Measurements from ENCODE around the gene ECPAS.

ECPAS gene

GRCh38 chr9:111484572-111484894, 350 bp upstream of the ECPAS start:
- Histone ChIP-seq H3K9me2 (replicated peaks; ENCODE audit: insufficient read depth, low read length) (no peaks in the 10 kb centered on the region), H3K27ac (ENCODE audit: low read depth, low read length) (peak overlapping the region; percentile 59), H3K4me3 (ENCODE audit: insufficient read depth, low read length, poor library complexity, severe bottlenecking) (peak overlapping the region; percentile 60), H3K9ac (ENCODE audit: low read length) (peak overlapping the region; percentile 69), H3K9me3 (ENCODE audit: insufficient read depth, low read length) (no peaks in the 10 kb centered on the region), H3F3A (ENCODE audit: insufficient read depth) (0 out of 2 replicates have a peak, but pooled peaks cover 8% of the 10 kb centered on the region), H3K79me2 (ENCODE audit: insufficient read depth, low read length) (peaks cover 28% of the 10 kb centered on the region), H4K20me1 (ENCODE audit: low read depth, low read length) (no peaks in the 10 kb centered on the region), H3K4me2 (ENCODE audit: low read depth, low read length, poor library complexity, severe bottlenecking) (peak overlapping the region; percentile 61), H2AFZ (ENCODE audit: low read depth, low read length, severe bottlenecking) (peak overlapping the region; percentile 81), H3K27me3 (ENCODE audit: low read length) (no peaks in the 10 kb centered on the region), H3K36me3 (ENCODE audit: low read length) (no peaks in the 10 kb centered on the region)
- TF ChIP-seq, protein P1, sequence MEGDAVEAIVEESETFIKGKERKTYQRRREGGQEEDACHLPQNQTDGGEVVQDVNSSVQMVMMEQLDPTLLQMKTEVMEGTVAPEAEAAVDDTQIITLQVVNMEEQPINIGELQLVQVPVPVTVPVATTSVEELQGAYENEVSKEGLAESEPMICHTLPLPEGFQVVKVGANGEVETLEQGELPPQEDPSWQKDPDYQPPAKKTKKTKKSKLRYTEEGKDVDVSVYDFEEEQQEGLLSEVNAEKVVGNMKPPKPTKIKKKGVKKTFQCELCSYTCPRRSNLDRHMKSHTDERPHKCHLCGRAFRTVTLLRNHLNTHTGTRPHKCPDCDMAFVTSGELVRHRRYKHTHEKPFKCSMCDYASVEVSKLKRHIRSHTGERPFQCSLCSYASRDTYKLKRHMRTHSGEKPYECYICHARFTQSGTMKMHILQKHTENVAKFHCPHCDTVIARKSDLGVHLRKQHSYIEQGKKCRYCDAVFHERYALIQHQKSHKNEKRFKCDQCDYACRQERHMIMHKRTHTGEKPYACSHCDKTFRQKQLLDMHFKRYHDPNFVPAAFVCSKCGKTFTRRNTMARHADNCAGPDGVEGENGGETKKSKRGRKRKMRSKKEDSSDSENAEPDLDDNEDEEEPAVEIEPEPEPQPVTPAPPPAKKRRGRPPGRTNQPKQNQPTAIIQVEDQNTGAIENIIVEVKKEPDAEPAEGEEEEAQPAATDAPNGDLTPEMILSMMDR (IDR thresholded peaks at IDR 0.05; ENCODE audit: insufficient read depth, low read length, poor library complexity, severe bottlenecking) = no peak
- no peak for TF ChIP-seq EZH2phosphoT487 (conservative IDR thresholded peaks at IDR 0.05; ENCODE audit: low read length)

GRCh38 chr9:111483439-111483857, 735 bp downstream of the ECPAS start:
- H3K9me2 ChIP-seq (replicated peaks; ENCODE audit: insufficient read depth, low read length) = no peaks in the 10 kb centered on the region
- H3K4me2 ChIP-seq (ENCODE audit: low read depth, low read length, poor library complexity, severe bottlenecking) = peak overlapping the region; percentile 61
- peak overlapping the region; percentile 60 for H3K4me3 ChIP-seq (ENCODE audit: insufficient read depth, low read length, poor library complexity, severe bottlenecking)
- no peaks in the 10 kb centered on the region for H3K9me3 ChIP-seq (ENCODE audit: insufficient read depth, low read length)
- H4K20me1 ChIP-seq (ENCODE audit: low read depth, low read length) = no peaks in the 10 kb centered on the region
- 0 out of 2 replicates have a peak, but pooled peaks cover 8% of the 10 kb centered on the region for H3F3A ChIP-seq (ENCODE audit: insufficient read depth)
- H3K27ac ChIP-seq (ENCODE audit: low read depth, low read length) = peak overlapping the region; percentile 59; the same call in 1 of the 2 replicates
- H3K36me3 ChIP-seq (ENCODE audit: low read length) = no peaks in the 10 kb centered on the region
- no peak overlapping the region for H2AFZ ChIP-seq (ENCODE audit: low read depth, low read length, severe bottlenecking)
- no peak for TF ChIP-seq EZH2phosphoT487 (conservative IDR thresholded peaks at IDR 0.05; ENCODE audit: low read length)
- TF ChIP-seq, protein P1 (IDR thresholded peaks at IDR 0.05; ENCODE audit: insufficient read depth, low read length, poor library complexity, severe bottlenecking) = no peak
- no peaks in the 10 kb centered on the region for H3K27me3 ChIP-seq (ENCODE audit: low read length)
- H3K9ac ChIP-seq (ENCODE audit: low read length) = peak overlapping the region; percentile 69; the same call in 1 of the 2 replicates
- peaks cover 35% of the 10 kb centered on the region for H3K79me2 ChIP-seq (ENCODE audit: insufficient read depth, low read length)

DNA sequence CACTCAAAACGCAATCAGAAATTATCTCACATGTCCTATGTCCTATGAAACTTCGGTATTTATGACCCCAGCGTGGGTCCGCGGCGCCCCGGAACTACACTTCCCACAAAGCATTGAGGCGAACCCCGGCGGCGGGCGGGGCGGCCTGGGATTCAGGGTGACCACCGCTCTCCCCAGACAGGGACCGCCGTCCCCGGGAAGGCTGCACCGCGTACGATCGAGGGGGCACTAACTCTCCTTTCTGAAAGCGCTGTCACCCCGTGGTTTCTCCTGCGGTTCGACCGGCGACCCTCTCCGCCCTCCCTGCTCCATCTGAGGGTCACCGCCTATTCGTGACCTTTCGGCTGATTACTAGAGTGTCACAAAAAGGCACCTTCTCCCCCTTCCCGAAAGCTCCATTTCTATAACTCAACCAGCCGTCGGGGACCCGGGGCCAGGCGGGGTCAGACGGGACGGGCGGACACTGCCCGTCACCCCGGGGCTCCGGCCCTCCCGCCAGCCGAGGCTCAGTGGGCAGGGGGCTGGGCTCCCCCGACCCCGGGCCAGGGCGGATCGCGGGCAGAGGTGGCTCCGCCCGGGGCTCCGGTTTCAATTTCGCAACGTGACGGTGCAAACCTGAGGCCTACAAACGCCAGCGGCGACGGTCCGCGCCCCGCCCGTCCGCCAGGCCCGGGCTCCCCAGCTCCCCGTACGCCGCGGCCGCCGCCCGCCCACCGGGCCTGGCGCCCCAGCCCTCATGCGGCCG, 1.3 kb downstream of the ECPAS start:
- H4K20me1 ChIP-seq (ENCODE audit: low read depth, low read length) = no peaks in the 10 kb centered on the region
- H3K27me3 ChIP-seq (ENCODE audit: low read length) = no peaks in the 10 kb centered on the region
- peak overlapping the region; percentile 61 for H3K4me2 ChIP-seq (ENCODE audit: low read depth, low read length, poor library complexity, severe bottlenecking)
- 0 out of 2 replicates have a peak, but pooled peaks cover 8% of the 10 kb centered on the region for H3F3A ChIP-seq (ENCODE audit: insufficient read depth)
- no peaks in the 10 kb centered on the region for H3K36me3 ChIP-seq (ENCODE audit: low read length)
- TF ChIP-seq, protein P1 (IDR thresholded peaks at IDR 0.05; ENCODE audit: insufficient read depth, low read length, poor library complexity, severe bottlenecking) = no peak
- no peak for TF ChIP-seq EZH2phosphoT487 (conservative IDR thresholded peaks at IDR 0.05; ENCODE audit: low read length)
- peaks cover 36% of the 10 kb centered on the region for H3K79me2 ChIP-seq (ENCODE audit: insufficient read depth, low read length)
- H3K9me3 ChIP-seq (ENCODE audit: insufficient read depth, low read length) = no peaks in the 10 kb centered on the region
- peak overlapping the region; percentile 48; the same call in 1 of the 2 replicates for H3K27ac ChIP-seq (ENCODE audit: low read depth, low read length)
- peak overlapping the region; percentile 89 for H2AFZ ChIP-seq (ENCODE audit: low read depth, low read length, severe bottlenecking)
- peak overlapping the region; percentile 64 for H3K9ac ChIP-seq (ENCODE audit: low read length)
- peak overlapping the region; percentile 60 for H3K4me3 ChIP-seq (ENCODE audit: insufficient read depth, low read length, poor library complexity, severe bottlenecking)
- H3K9me2 ChIP-seq (replicated peaks; ENCODE audit: insufficient read depth, low read length) = no peaks in the 10 kb centered on the region

Measured in SU-DHL-6 (cell line).